Embryonic facial prominence (tissue), 1 donor: ENCODE data around the gene UGT1A5.
"Not testable (repeated sequence)": the region's sequence is repeated elsewhere in the genome, so short reads cannot be mapped to it uniquely, and the experiment has no call there.

Experiments
- DNase-seq: peaks from one replicate; pipeline ENCODE4 v3.0.0-alpha.2; 2016; ENCODE audit errors: extremely low spot score

UGT1A5 gene

DNA sequence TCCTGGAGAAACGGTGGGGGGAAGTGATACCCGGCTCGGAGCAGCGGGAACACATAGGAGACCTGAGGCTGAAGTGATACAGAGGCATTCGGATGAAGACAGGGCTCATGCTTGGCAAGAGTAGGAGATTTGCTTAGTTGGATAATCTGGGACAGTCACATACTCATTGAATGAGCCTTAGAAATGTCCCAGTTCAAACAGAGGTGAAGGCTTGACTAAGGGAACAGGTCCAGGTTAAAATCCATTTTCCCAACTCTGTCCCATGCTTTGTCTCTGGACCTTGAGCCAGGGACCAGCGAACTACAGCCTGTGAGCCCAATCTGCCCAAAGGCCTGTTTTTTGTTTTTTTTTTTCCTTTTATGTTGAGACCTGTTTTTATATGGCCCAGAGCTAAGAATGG is 18.7 kb upstream of the UGT1A5 start:
- no peak for DNase-seq

GRCh38 chr2:233698740-233699139 is 14.0 kb upstream of the UGT1A5 start:
- DNase-seq: no peak

GRCh38 chr2:233699424-233700027 is 13.2 kb upstream of the UGT1A5 start:
- no peak for DNase-seq

GRCh38 chr2:233700028-233700635 is 12.6 kb upstream of the UGT1A5 start:
- DNase-seq: no peak

GRCh38 chr2:233700842-233701241 is 11.9 kb upstream of the UGT1A5 start:
- DNase-seq: not testable (repeated sequence)

DNA sequence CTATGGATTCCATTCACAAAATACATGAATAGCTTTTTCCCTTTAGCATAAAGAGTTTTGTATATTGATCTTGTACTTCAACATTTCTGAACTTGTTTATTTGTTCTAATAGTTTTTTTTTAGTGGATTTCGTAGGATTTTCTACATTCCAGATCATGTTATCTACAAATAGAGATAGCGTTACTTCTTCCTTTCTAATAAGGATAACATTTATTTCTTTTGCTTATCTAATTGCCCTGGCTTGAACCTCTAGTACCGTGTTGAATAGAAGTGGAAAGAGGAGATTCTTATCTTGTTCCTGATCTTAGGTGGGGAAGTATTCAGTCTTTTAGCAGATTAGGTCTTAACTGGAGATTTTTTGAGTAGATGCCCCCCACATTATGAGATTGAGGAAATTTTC is 10.5 kb upstream of the UGT1A5 start:
- no peak for DNase-seq

DNA sequence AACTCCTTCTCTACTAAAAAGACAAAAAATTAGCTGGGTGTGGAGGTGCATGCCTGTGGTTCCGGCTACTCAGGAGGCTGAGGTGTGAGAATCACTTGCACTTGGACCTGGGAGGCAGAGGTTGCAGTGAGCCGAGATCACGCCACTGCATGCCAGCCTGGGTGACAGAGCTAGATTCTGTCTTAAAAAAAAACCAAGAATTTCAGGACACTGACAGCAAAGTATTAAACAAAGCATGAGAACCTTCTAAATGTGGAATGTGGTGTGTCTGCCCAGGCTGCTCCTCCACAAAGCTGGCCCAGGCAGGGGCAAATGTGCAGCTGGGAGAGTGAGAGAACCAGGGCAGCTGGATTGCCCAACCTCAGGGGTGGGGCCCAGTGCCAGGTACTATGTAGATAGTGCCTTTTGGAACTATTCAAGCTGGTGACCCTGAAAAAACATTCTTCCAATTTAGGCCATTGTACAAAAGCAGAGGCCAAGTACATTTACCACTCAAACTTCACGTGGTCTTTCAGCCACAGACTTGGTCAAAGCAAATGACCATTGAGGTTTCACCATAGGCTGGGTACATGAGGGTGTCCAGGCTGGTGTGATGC is 6.7 kb upstream of the UGT1A5 start:
- DNase-seq: no peak

- DNase-seq: no peak
Measured at GRCh38 chr2:233706720-233707119, 6.0 kb upstream of the UGT1A5 start.

DNA sequence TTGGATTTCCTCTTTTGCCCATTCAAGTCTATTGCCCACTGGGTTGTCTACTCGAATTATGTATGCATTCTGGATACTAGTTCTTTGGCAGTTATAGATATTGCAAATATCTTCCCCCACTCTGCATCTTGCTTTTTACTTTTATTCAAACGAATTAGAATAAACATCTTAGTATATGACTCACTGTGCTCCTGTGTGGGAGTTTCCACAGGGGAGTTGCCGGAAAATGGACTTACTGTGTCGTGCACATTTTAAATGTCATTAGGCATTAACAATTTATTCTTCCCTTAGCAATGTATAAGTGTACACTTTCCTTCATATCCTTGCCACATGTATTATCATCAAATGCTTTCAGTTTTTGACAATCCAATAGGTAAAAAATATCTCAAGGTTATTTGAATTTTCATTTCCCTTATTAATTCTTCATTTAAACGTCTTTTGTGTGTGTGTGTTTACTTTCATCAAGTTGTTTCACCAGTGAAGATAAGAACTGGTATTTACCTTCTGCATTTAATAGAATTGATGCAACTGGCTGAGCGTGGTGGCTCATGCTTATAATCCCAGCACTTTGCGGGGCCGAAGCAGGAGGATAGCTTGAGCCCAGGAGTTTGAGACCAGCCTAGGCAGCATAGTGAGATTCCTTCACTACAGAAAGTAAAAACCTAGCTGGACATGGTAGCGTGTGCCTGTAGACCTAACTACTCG is 4.6 kb upstream of the UGT1A5 start:
- DNase-seq: no peak

GRCh38 chr2:233708942-233709341 is 3.8 kb upstream of the UGT1A5 start:
- DNase-seq: no peak

DNA sequence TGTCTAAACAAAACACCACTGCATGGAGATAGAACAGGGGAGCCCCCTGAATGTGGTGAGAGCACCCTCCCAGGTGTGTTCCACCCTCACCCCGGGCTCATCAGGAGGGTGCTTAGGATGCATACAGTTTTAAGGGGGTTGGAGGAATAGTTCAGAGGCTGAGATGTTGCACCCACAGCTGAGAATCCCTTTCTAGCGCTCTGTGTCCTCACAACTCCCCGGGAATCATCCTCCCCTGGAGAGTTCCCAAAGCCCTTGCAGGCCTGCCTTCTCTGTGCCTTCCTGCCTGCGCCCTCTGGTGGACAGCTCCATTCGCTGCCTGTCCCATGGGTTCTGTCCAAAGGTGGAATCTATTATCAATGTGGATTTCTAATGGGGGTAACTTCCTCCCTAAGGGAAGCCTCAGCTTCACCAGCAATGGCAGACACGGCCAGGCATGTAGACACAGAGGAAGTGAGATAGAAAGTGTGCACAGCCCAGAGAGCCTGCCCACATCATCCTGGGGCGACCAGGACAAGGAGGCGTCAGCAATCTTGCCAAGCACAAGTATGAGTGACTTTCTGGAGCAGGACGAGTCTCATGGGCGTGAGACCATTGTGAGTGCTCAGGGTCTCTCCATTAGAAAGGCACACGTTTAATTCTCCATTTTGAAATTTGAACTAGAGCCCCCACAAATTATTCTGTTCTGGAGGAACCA is 1.2 kb upstream of the UGT1A5 start:
- no peak for DNase-seq

DNA sequence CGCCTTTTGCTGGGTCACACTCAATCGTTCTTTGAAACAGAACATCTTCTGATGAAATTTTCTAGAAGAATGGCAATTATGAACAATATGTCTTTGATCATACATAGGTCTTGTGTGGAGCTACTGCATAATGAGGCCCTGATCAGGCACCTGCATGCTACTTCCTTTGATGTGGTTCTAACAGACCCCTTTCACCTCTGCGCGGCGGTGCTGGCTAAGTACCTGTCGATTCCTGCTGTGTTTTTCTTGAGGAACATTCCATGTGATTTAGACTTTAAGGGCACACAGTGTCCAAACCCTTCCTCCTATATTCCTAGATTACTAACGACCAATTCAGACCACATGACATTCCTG is 532 bp downstream of the UGT1A5 start:
- no peak for DNase-seq

- DNase-seq: no peak
Measured at GRCh38 chr2:233714121-233714520, 1.4 kb downstream of the UGT1A5 start.

DNA sequence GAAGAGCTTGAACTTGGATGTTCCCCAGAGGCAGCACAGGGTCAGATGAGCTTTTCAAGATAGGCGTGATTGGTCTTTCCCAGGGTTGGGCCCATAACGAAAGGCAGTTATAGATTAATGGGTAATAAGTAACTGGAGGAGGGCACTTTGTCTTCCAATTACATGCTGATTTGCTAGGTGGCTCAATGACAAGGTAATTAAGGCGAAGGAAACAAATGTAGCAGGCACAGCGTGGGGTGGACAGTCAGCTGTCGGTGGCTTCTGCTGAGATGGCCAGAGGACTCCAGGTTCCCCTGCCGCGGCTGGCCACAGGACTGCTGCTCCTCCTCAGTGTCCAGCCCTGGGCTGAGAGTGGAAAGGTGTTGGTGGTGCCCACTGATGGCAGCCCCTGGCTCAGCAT is 5.8 kb downstream of the UGT1A5 start, which contains the start of gene UGT1A4:
Gene UGT1A4, plus strand, starts transcription at position 185 of the 400 bp plus-strand sequence. Its CDS starts 85 bp downstream, at position 270.
- no peak for DNase-seq

DNA sequence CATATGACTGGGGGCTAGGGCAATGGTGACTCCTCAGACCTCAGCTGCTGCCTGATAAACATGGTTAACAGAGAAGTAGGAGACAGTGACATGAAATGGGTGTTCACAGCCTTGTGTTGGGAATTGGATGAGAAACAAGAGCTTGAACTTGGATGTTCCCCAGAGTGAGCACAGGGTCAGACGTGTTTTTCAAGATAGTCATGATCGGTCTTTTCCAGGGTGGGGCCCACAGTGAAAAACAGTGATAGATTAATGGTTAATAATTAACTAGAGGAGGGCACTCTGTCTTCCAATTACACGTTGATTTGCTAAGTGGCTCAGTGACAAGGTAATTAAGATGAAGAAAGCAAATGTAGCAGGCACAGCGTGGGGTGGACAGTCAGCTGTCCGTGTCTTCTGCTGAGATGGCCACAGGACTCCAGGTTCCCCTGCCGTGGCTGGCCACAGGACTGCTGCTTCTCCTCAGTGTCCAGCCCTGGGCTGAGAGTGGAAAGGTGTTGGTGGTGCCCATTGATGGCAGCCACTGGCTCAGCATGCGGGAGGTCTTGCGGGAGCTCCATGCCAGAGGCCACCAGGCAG is 16.1 kb downstream of the UGT1A5 start, which contains the start of gene UGT1A3:
Gene UGT1A3, plus strand, starts transcription at position 320 of the 579 bp plus-strand sequence. Its CDS starts 85 bp downstream, at position 405.
- DNase-seq: no peak

GRCh38 chr2:233736868-233737653 is 24.4 kb downstream of the UGT1A5 start:
- DNase-seq: not testable (repeated sequence)

- DNase-seq: no peak
Measured at GRCh38 chr2:233740870-233741269, 28.2 kb downstream of the UGT1A5 start.

GRCh38 chr2:233743464-233744259 is 31.0 kb downstream of the UGT1A5 start:
- no peak for DNase-seq

- DNase-seq: no peak
Measured at GRCh38 chr2:233745073-233745755, 32.5 kb downstream of the UGT1A5 start.
